Endothelial cell of umbilical vein (primary cell): ENCODE data around the gene NELFB. TPM values are rescaled to one million over a fixed set of nuclear protein-coding genes. Genes with fewer than 3 reads are reported as not detected.

Experiments
- BruUV-seq: library from RNA; stranded (reverse); fragments of 400-500 nt; replicated peaks from 2 replicates; lab custom pipeline; 2021; lab: Mats Ljungman, UMichigan
- CTCF ChIA-PET: fragments of 300-600, 350-600 bp; sonication (Branson Sonifier 250); formaldehyde crosslinking; loops from one replicate; lab custom pipeline; 2021; ENCODE audit warnings: antibody characterized with exemption, inconsistent platforms; lab: Charles Lee
- POLR2A ChIA-PET: fragments of 300-600, 350-600 bp; sonication (Branson Sonifier 250); formaldehyde crosslinking; loops from one replicate; lab custom pipeline; 2021; ENCODE audit warnings: antibody characterized with exemption, inconsistent platforms; lab: Charles Lee
- DNase-seq: peaks from one replicate; pipeline ENCODE4 v3.0.0-alpha.2; 2011; ENCODE audit warnings: low read depth, low spot score
- FAIRE-seq: peaks from 2 replicates; lab custom pipeline; 2011; peaks lifted over from hg19 to GRCh38; lab: Jason Lieb, UNC
- H2AFZ ChIP-seq: 2 replicates; pipeline ENCODE4 v1.6.0; 2012; ENCODE audit warnings: low read depth, low read length, control low read depth, inconsistent platforms
- H3K27ac ChIP-seq: 2 replicates; pipeline ENCODE4 v1.5.1; 2011; ENCODE audit warnings: low read depth, mild to moderate bottlenecking, control low read depth, low read length, moderate library complexity; ENCODE audit not compliant: insufficient read depth
- H3K27me3 ChIP-seq, 2 experiments: 2 replicates each; pipeline versions ENCODE4 v1.6.0 to v1.6.1; 2011; ENCODE audit warnings: low read length in 2 of 2, mixed read lengths in 1 of 2; ENCODE audit not compliant: control insufficient read depth in 2 of 2, insufficient read depth in 2 of 2
- H3K36me3 ChIP-seq, 2 experiments: 2 replicates in 1 of 2; 3 replicates in 1 of 2; pipeline ENCODE4 v1.5.1; 2011; ENCODE audit warnings: low read length in 2 of 2, mild to moderate bottlenecking in 1 of 2, moderate library complexity in 1 of 2; ENCODE audit not compliant: control insufficient read depth in 2 of 2, insufficient read depth in 2 of 2; ENCODE audit errors: extremely low read depth in 1 of 2
- H3K4me1 ChIP-seq: 3 replicates; pipeline ENCODE4 v1.5.1; 2011; ENCODE audit warnings: mild to moderate bottlenecking, low read length; ENCODE audit not compliant: control insufficient read depth, insufficient read depth; ENCODE audit errors: extremely low read depth
- H3K4me2 ChIP-seq: 2 replicates; pipeline ENCODE4 v1.6.1; 2011; ENCODE audit warnings: low read length, control low read depth, mixed read lengths; ENCODE audit not compliant: insufficient read depth
- H3K4me3 ChIP-seq, 3 experiments: fragments of 200-600 bp in 1 of 3; sonication (generic), shearing (Covaris generic) in 1 of 3; replicated peaks in 1 of 3; 2 replicates each; pipeline ENCODE4 v1.5.1; 2011 to 2016; ENCODE audit warnings: control low read depth in 3 of 3, low read length in 3 of 3, mild to moderate bottlenecking in 2 of 3, inconsistent platforms in 1 of 3, low read depth in 1 of 3, moderate library complexity in 1 of 3; ENCODE audit not compliant: insufficient read depth in 1 of 3
- H3K79me2 ChIP-seq: 2 replicates; pipeline ENCODE4 v1.6.0; 2012; ENCODE audit warnings: low read length, inconsistent platforms; ENCODE audit not compliant: control insufficient read depth, insufficient read depth
- H3K9ac ChIP-seq: replicated peaks from 2 replicates; pipeline ENCODE3; 2011; ENCODE audit warnings: low read length, control low read depth; ENCODE audit not compliant: insufficient read depth; ENCODE audit errors: extremely low read depth
- H3K9me1 ChIP-seq: replicated peaks from 3 replicates; pipeline ENCODE4 v1.6.0; 2011; ENCODE audit warnings: mild to moderate bottlenecking, low read length; ENCODE audit not compliant: control insufficient read depth, insufficient read depth; ENCODE audit errors: extremely low read depth
- H3K9me3 ChIP-seq: replicated peaks from 2 replicates; pipeline ENCODE4 v1.5.1; 2012; ENCODE audit warnings: low read length, inconsistent platforms; ENCODE audit not compliant: control insufficient read depth, insufficient read depth
- H4K20me1 ChIP-seq: replicated peaks from 2 replicates; pipeline ENCODE3; 2011; ENCODE audit warnings: mild to moderate bottlenecking, low read length; ENCODE audit not compliant: control insufficient read depth, insufficient read depth; ENCODE audit errors: extremely low read depth
- CTCF ChIP-seq, 2 donors: IDR thresholded peaks; 1 replicate in 1 of 2; 2 replicates in 1 of 2; pipeline ENCODE4 v1.5.1; 2011; ENCODE audit warnings: low read length in 2 of 2, mild to moderate bottlenecking in 2 of 2, moderate library complexity in 2 of 2, control low read depth in 1 of 2, inconsistent platforms in 1 of 2, low read depth in 1 of 2; ENCODE audit not compliant: insufficient read depth in 1 of 2; ENCODE audit errors: extremely low read depth in 1 of 2
- FOS ChIP-seq: IDR thresholded peaks from 2 replicates; pipeline ENCODE4 v1.6.1; 2011; ENCODE audit warnings: mild to moderate bottlenecking, low read length, moderate library complexity, borderline replicate concordance; ENCODE audit not compliant: insufficient read depth
- GATA2 ChIP-seq: IDR thresholded peaks from 2 replicates; pipeline ENCODE4 v1.7.0; 2011; ENCODE audit warnings: low read depth, mild to moderate bottlenecking, moderate library complexity, mixed read lengths, low read length; ENCODE audit not compliant: insufficient read length, insufficient read depth
- POLR2A ChIP-seq: IDR thresholded peaks from 2 replicates; pipeline ENCODE4 v1.6.1; 2012; ENCODE audit warnings: low read depth, mild to moderate bottlenecking, control low read depth, low read length
- POLR2AphosphoS5 ChIP-seq: IDR thresholded peaks from 2 replicates; pipeline ENCODE4 v1.6.1; 2012; ENCODE audit warnings: low read depth, mild to moderate bottlenecking, control low read depth, low read length, moderate library complexity; ENCODE audit not compliant: insufficient read depth
- dilution Hi-C: fragments of 300-500 bp; cut with MboI; formaldehyde crosslinking; loops from one replicate; pipeline ENCODE4 v1.15.0; 2019; ENCODE audit warnings: low sequenced_read_pairs; ENCODE audit not compliant: extremely low pct_ligation_motif_present
- intact Hi-C: fragments of 100-400 bp; cut with micrococcal nuclease; formaldehyde crosslinking; loops from one replicate; pipeline ENCODE4 v1.10.0; 2022
- polyA plus RNA-seq, 4 experiments: library from polyadenylated mRNA; depleted of rRNA in 3 of 4; stranded (reverse) in 3 of 4; unstranded in 1 of 4; fragments of >200 nt; gene quantifications; 2 replicates each; pipeline versions ENCODE4 v1.2.1 to v1.2.3, GENCODE V29; 2011 to 2012; ENCODE audit warnings: missing spikeins in 1 of 4
- total RNA-seq: library from RNA; stranded (reverse); gene quantifications from 2 replicates; pipeline ENCODE4 v1.2.3, GENCODE V29; 2021
- TF ChIP-seq, protein P1 (sequence below): IDR thresholded peaks from 2 replicates; pipeline ENCODE4 v1.6.1; 2011; ENCODE audit not compliant: insufficient read depth, insufficient read length

NELFB gene
- total and polyA plus RNA-seq, 2 donors (not counting 3 experiments of a cell fraction or from before 2014, with no cell fraction given), result 62.3 to 76.1 TPM

GRCh38 chr9:137236238-137236935 is 18.7 kb upstream of the NELFB start:
- TF ChIP-seq, protein P1, sequence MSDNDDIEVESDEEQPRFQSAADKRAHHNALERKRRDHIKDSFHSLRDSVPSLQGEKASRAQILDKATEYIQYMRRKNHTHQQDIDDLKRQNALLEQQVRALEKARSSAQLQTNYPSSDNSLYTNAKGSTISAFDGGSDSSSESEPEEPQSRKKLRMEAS, result no peak
- TF ChIP-seq POLR2AphosphoS5 (peak; percentile 33), FOS (no peak), POLR2A (no peak), CTCF (IDR thresholded peaks at IDR 0.05; ENCODE audit: extremely low read depth in 1 of 2, insufficient read depth in 1 of 2, low read depth in 1 of 2, low read length in 2 of 2) (peak; percentile 97 to 99), GATA2 (no peak)

More at GRCh38 chr9:137236238-137236935, 18.7 kb upstream of the NELFB start:
- Histone ChIP-seq H3K4me1 (no peaks in the 10 kb centered on the region), H3K4me2 (no peak overlapping the region), H3K27me3 (no peaks in the 10 kb centered on the region), H3K4me3 (no peak overlapping the region), H3K9ac (no peak overlapping the region), H3K9me1 (no peaks in the 10 kb centered on the region), H3K27ac (no peak overlapping the region), H3K79me2 (peaks cover 4% of the 10 kb centered on the region), H4K20me1 (no peaks in the 10 kb centered on the region), H2AFZ (no peak overlapping the region), H3K36me3 (no peaks in the 10 kb centered on the region), H3K9me3 (no peaks in the 10 kb centered on the region)
- peak; percentile 77 for DNase-seq
- dilution Hi-C loops (no loop called here), intact Hi-C loops (loop anchor here (1.0 to 5.0 kb wide), 3 partner anchors 14 to 449 kb away; partner anchors contain the start of gene RNF208)
- ChIA-PET CTCF (interaction anchor here (0.6 to 2.5 kb wide), 68 partner anchors 9 to 782 kb away, joined by 3 to 63 read pairs (median 4); partner anchors contain the start of genes CYSRT1, MAN1B1, NDOR1 and NELFB), POLR2A (interaction anchor here (0.6 kb wide), 4 partner anchors 32 to 149 kb away, joined by 3 to 4 read pairs (median 3); partner anchors contain the start of gene MAN1B1)
- BruUV-seq, result no TSS peak
- peak; percentile 82 for FAIRE-seq
